Natural killer cell (primary cell): ENCODE measurements around the gene SLC6A19. TPM values are rescaled to one million over a fixed set of nuclear protein-coding genes. Genes with fewer than 3 reads are reported as not detected.

ENCODE experiments used
- ATAC-seq, 3 donors: fragments of 150-1000 bp in 2 of 3; fragments of 200-7000 bp in 1 of 3; cut with Tn5 transposase; 1 replicate in 1 of 3; 2 replicates in 2 of 3; pipeline ENCODE4 v1.10.0; 2021; ENCODE audit warnings: mild to moderate bottlenecking in 2 of 3, moderate library complexity in 2 of 3
- DNase-seq, 2 donors: peaks; one replicate each; pipeline versions ENCODE4 v3.0.0 to v3.0.0-alpha.2; 2013 to 2021; ENCODE audit warnings: mixed read lengths in 1 of 2
- H3K27ac ChIP-seq: one replicate; pipeline ENCODE4 v1.5.1; 2013; ENCODE audit warnings: mild to moderate bottlenecking, low read length
- H3K27me3 ChIP-seq: one replicate; pipeline ENCODE4 v1.6.1; 2013; ENCODE audit warnings: low read length; ENCODE audit not compliant: control insufficient read depth, insufficient read depth
- H3K36me3 ChIP-seq: one replicate; pipeline ENCODE4 v1.6.1; 2013; ENCODE audit warnings: low read length; ENCODE audit not compliant: control insufficient read depth, insufficient read depth
- H3K4me1 ChIP-seq: one replicate; pipeline ENCODE4 v1.6.1; 2013; ENCODE audit warnings: low read length; ENCODE audit not compliant: control insufficient read depth, insufficient read depth
- H3K4me3 ChIP-seq: one replicate; pipeline ENCODE4 v1.5.1; 2013; ENCODE audit warnings: low read length
- H3K9me3 ChIP-seq: one replicate; pipeline ENCODE4 v1.6.1; 2013; ENCODE audit warnings: low read length; ENCODE audit not compliant: control insufficient read depth, insufficient read depth
- H3K27ac Mint-ChIP-seq, 2 donors: one replicate each; pipeline ENCODE4 v1.8.0; 2022; ENCODE audit warnings: mild to moderate bottlenecking in 2 of 2, mixed read lengths in 2 of 2, moderate library complexity in 1 of 2
- H3K27me3 Mint-ChIP-seq, 2 donors: one replicate each; pipeline ENCODE4 v1.8.0; 2022; ENCODE audit warnings: low read depth in 2 of 2, mixed read lengths in 2 of 2
- H3K36me3 Mint-ChIP-seq: one replicate; pipeline ENCODE4 v1.8.0; 2022; ENCODE audit warnings: mixed read lengths
- H3K4me1 Mint-ChIP-seq, 2 donors: one replicate each; pipeline ENCODE4 v1.8.0; 2022; ENCODE audit warnings: mixed read lengths in 2 of 2
- H3K4me3 Mint-ChIP-seq: one replicate; pipeline ENCODE4 v1.8.0; 2022; ENCODE audit warnings: mild to moderate bottlenecking, moderate library complexity, mixed read lengths
- H3K9me3 Mint-ChIP-seq, 2 donors: one replicate each; pipeline ENCODE4 v1.8.0; 2022; ENCODE audit warnings: mixed read lengths in 2 of 2
- CTCF ChIP-seq: fragments of 200-600 bp; IDR thresholded peaks from one replicate; pipeline ENCODE4 v1.8.0; 2022; ENCODE audit warnings: antibody characterized with exemption
- WGBS: methylation state at CpG from one replicate; pipeline ENCODE4 v1.1.7; 2013; ENCODE audit warnings: missing lambda C conversion rate; ENCODE audit not compliant: insufficient coverage; 5-methylcytosine and 5-hydroxymethylcytosine counted together
- intact Hi-C: fragments of 100-400 bp; cut with micrococcal nuclease; formaldehyde crosslinking; loops from one replicate; pipeline ENCODE4 v1.14.2; 2022
- total RNA-seq, 4 donors: library from RNA; stranded (reverse); fragments of 120-200 nt in 1 of 4; gene quantifications; one replicate each; pipeline versions ENCODE4 v1.2.3 to v1.2.4, GENCODE V29; 2013 to 2022

The SLC6A19 gene
- total RNA-seq, 3 donors from 2014 or later (not counting 1 experiment from before 2014, with no cell fraction given): not detected

- Mint-ChIP-seq H3K27ac (no peak overlapping the region), H3K36me3 (no peaks in the 10 kb centered on the region), H3K4me3 (no peak overlapping the region), H3K9me3 (no peaks in the 10 kb centered on the region), H3K27me3 (peaks cover 13 to 25% of the 10 kb centered on the region in 2 donors), H3K4me1 (peaks cover 0 to 7% of the 10 kb centered on the region in 2 donors)
- ATAC-seq (no peak), DNase-seq (no peak)
- no peaks in the 10 kb centered on the region for H3K9me3 ChIP-seq
- no peak for TF ChIP-seq CTCF
- no peak overlapping the region for H3K4me3 ChIP-seq
- intact Hi-C loops: no loop called here
- H3K4me1 ChIP-seq: no peaks in the 10 kb centered on the region
- 89% methylated on average over 17 of the region's 17 CpGs for WGBS
- peaks cover 2% of the 10 kb centered on the region for H3K27me3 ChIP-seq
- no peak overlapping the region for H3K27ac ChIP-seq
- no peaks in the 10 kb centered on the region for H3K36me3 ChIP-seq
These were observed 39.1 kb upstream of the SLC6A19 start for GRCh38 chr5:1162276-1162675.

- H3K4me1 ChIP-seq: peaks cover 5% of the 10 kb centered on the region
- H3K27ac Mint-ChIP-seq: no peak overlapping the region
- H3K4me1 Mint-ChIP-seq: peaks cover under 1 to 3% of the 10 kb centered on the region in 2 donors
- no peaks in the 10 kb centered on the region for H3K9me3 Mint-ChIP-seq
- no peak for TF ChIP-seq CTCF
- H3K9me3 ChIP-seq: no peaks in the 10 kb centered on the region
- H3K4me3 Mint-ChIP-seq: no peak overlapping the region
- intact Hi-C loops: no loop called here
- H3K27me3 Mint-ChIP-seq: peaks cover 13 to 21% of the 10 kb centered on the region in 2 donors
- H3K36me3 ChIP-seq: no peaks in the 10 kb centered on the region
- no peak overlapping the region for H3K27ac ChIP-seq
- H3K4me3 ChIP-seq: no peak overlapping the region
- ATAC-seq (no peak), DNase-seq (no peak)
- H3K36me3 Mint-ChIP-seq: no peaks in the 10 kb centered on the region
- H3K27me3 ChIP-seq: peaks cover 2% of the 10 kb centered on the region
- WGBS: 51% methylated on average over 8 of the region's 8 CpGs
These were observed 38.6 kb upstream of the SLC6A19 start for GRCh38 chr5:1162751-1163150.

GRCh38 chr5:1163366-1163765, 38.0 kb upstream of the SLC6A19 start:
- H3K36me3 Mint-ChIP-seq: no peaks in the 10 kb centered on the region
- intact Hi-C loops: no loop called here
- Histone ChIP-seq H3K36me3 (no peaks in the 10 kb centered on the region), H3K4me1 (peaks cover 11% of the 10 kb centered on the region), H3K27ac (no peak overlapping the region), H3K9me3 (no peaks in the 10 kb centered on the region), H3K4me3 (no peak overlapping the region), H3K27me3 (peaks cover 2% of the 10 kb centered on the region)
- no peaks in the 10 kb centered on the region for H3K9me3 Mint-ChIP-seq
- peaks cover 18 to 23% of the 10 kb centered on the region in 2 donors for H3K27me3 Mint-ChIP-seq
- H3K4me3 Mint-ChIP-seq: no peak overlapping the region
- H3K4me1 Mint-ChIP-seq: peaks cover 6 to 7% of the 10 kb centered on the region in 2 donors
- no peak for DNase-seq
- no peak for TF ChIP-seq CTCF
- H3K27ac Mint-ChIP-seq: no peak overlapping the region
- no peak for ATAC-seq
- WGBS: 92% methylated on average over 12 of the region's 12 CpGs

GRCh38 chr5:1163879-1164278, 37.5 kb upstream of the SLC6A19 start:
- Mint-ChIP-seq H3K27ac (no peak overlapping the region), H3K27me3 (peaks cover 13 to 23% of the 10 kb centered on the region in 2 donors), H3K36me3 (no peaks in the 10 kb centered on the region), H3K9me3 (no peaks in the 10 kb centered on the region), H3K4me3 (no peak overlapping the region), H3K4me1 (peaks cover 9% of the 10 kb centered on the region in 2 donors)
- DNase-seq (no peak), ATAC-seq (no peak)
- no peak overlapping the region for H3K4me3 ChIP-seq
- 92% methylated on average over 14 of the region's 14 CpGs for WGBS
- intact Hi-C loops: no loop called here
- TF ChIP-seq CTCF: no peak
- H3K9me3 ChIP-seq: no peaks in the 10 kb centered on the region
- H3K36me3 ChIP-seq: no peaks in the 10 kb centered on the region
- H3K4me1 ChIP-seq: peaks cover 11% of the 10 kb centered on the region
- H3K27ac ChIP-seq: no peak overlapping the region
- H3K27me3 ChIP-seq: peaks cover under 1% of the 10 kb centered on the region
